HG03045 (cell line): Measurements from ENCODE around the gene ARRDC1.

Experiments used
- ATAC-seq: cut with Tn5 transposase; IDR thresholded peaks from one replicate; pipeline ENCODE4 v1.9.1; 2021; ENCODE audit warnings: mild to moderate bottlenecking, moderate library complexity; ENCODE audit not compliant: unreplicated experiment

Gene ARRDC1

GRCh38 chr9:137632230-137633161 lies 27.0 kb downstream of the ARRDC1 start:
- ATAC-seq, result no peak

- no peak for ATAC-seq
Measured at GRCh38 chr9:137634016-137634415, 28.5 kb downstream of the ARRDC1 start.

- no peak for ATAC-seq
Measured at GRCh38 chr9:137638680-137639079, 33.2 kb downstream of the ARRDC1 start.

- ATAC-seq, result no peak
Measured at GRCh38 chr9:137639303-137640051, 34.0 kb downstream of the ARRDC1 start.

GRCh38 chr9:137640862-137641261 lies 35.4 kb downstream of the ARRDC1 start:
- no peak for ATAC-seq

GRCh38 chr9:137642118-137642601 lies 36.7 kb downstream of the ARRDC1 start:
- no peak for ATAC-seq

- ATAC-seq, result no peak
Measured at GRCh38 chr9:137642892-137643291, 37.4 kb downstream of the ARRDC1 start.

- no peak for ATAC-seq
Measured at GRCh38 chr9:137643921-137644320, 38.4 kb downstream of the ARRDC1 start.

- no peak for ATAC-seq
Measured at GRCh38 chr9:137645211-137645610, 39.7 kb downstream of the ARRDC1 start.

GRCh38 chr9:137646341-137646740 lies 40.9 kb downstream of the ARRDC1 start:
- ATAC-seq, result no peak

GRCh38 chr9:137647096-137647714 lies 41.7 kb downstream of the ARRDC1 start:
- no peak for ATAC-seq

- no peak for ATAC-seq
Measured at GRCh38 chr9:137648396-137648795, 42.9 kb downstream of the ARRDC1 start.

GRCh38 chr9:137649553-137649952 lies 44.1 kb downstream of the ARRDC1 start:
- ATAC-seq, result no peak

GRCh38 chr9:137650259-137650658 lies 44.8 kb downstream of the ARRDC1 start:
- ATAC-seq, result no peak

- no peak for ATAC-seq
Measured at GRCh38 chr9:137650779-137651178, 45.3 kb downstream of the ARRDC1 start.

GRCh38 chr9:137656416-137656815 lies 50.9 kb downstream of the ARRDC1 start:
- no peak for ATAC-seq

GRCh38 chr9:137657606-137658005 lies 52.1 kb downstream of the ARRDC1 start:
- ATAC-seq, result no peak

GRCh38 chr9:137658781-137659180 lies 53.3 kb downstream of the ARRDC1 start:
- no peak for ATAC-seq

- ATAC-seq, result no peak
Measured at GRCh38 chr9:137660144-137660543, 54.7 kb downstream of the ARRDC1 start.

- ATAC-seq, result no peak
Measured at GRCh38 chr9:137663584-137663983, 58.1 kb downstream of the ARRDC1 start.

- no peak for ATAC-seq
Measured at GRCh38 chr9:137664676-137665075, 59.2 kb downstream of the ARRDC1 start.
